K562 (cell line): ENCODE results near the gene KAZN.

ENCODE experiments used
- CHD2 ChIP-seq: IDR thresholded peaks from 2 replicates; pipeline ENCODE4 v1.6.1; 2011; ENCODE audit warnings: low read depth, low read length
- POLR2A ChIP-seq: fragments of 450-650 bp; conservative IDR thresholded peaks from 2 replicates; pipeline ENCODE4 v1.6.1; 2016
- SRSF9 ChIP-seq: fragments of 200-400 bp; formaldehyde crosslinking; IDR thresholded peaks from 2 replicates; pipeline ENCODE4 v1.6.1; 2017; ENCODE audit warnings: low read depth, low read length, borderline replicate concordance
- ZNF507 ChIP-seq: conservative IDR thresholded peaks from 2 replicates; pipeline ENCODE4 v1.6.1; 2017; ENCODE audit warnings: missing genetic modification characterization, missing compliant biosample characterization

- TF ChIP-seq CHD2, result no peak
- no peak for TF ChIP-seq ZNF507
- no peak for TF ChIP-seq SRSF9
- no peak for TF ChIP-seq POLR2A
Measured at GRCh38 chr1:14891991-14892390, 293.5 kb downstream of the KAZN start.
